Measurements from ENCODE around the gene GTF2F2. TPM values are rescaled to one million over a fixed set of nuclear protein-coding genes. Genes with fewer than 3 reads are reported as not detected.

GTF2F2 gene
- total RNA-seq, 1 donor from 2014 or later: 18.9 TPM

DNA sequence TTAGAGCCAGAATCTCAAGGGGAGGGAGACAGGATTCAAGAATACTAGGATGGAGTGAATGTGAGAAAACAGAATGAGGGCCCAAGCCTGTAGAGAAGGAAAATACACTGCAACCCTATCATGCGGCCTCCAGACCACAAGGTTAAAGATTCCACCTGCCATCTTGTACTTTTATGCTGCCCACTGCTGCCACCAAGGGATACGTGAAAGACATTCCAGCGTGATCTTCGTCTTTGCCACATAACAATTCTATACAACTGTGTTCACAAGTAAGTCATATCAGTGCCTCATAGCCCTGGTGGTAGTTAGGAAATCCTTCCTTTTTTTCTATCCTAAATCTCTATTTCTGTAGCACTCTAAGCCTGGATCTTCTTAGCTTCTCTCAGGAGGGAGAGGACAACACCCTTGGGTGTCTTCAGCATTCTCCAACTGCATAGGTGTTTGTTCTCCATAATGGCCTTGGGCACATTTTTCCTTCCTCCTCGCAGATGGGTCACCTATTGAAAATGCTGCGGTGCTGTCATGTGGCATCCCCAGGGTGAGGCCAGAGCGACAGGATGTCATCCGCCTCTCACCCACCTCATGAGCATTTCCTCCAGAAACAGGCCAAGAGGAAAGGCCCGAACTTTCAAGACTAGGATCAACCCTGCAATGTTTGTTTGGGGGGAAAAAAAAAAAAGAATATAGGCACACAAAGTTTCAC lies 207.1 kb downstream of the GTF2F2 start:
- Histone ChIP-seq H3K4me1 (peaks cover 35% of the 10 kb centered on the region), H3K9me3 (no peaks in the 10 kb centered on the region), H3K27ac (peak overlapping the region; percentile 63), H3K4me3 (no peak overlapping the region), H3K36me3 (no peaks in the 10 kb centered on the region), H3K27me3 (no peaks in the 10 kb centered on the region)
- intact Hi-C loops (cut with DNase I): no loop called here
- TF ChIP-seq, protein P1, sequence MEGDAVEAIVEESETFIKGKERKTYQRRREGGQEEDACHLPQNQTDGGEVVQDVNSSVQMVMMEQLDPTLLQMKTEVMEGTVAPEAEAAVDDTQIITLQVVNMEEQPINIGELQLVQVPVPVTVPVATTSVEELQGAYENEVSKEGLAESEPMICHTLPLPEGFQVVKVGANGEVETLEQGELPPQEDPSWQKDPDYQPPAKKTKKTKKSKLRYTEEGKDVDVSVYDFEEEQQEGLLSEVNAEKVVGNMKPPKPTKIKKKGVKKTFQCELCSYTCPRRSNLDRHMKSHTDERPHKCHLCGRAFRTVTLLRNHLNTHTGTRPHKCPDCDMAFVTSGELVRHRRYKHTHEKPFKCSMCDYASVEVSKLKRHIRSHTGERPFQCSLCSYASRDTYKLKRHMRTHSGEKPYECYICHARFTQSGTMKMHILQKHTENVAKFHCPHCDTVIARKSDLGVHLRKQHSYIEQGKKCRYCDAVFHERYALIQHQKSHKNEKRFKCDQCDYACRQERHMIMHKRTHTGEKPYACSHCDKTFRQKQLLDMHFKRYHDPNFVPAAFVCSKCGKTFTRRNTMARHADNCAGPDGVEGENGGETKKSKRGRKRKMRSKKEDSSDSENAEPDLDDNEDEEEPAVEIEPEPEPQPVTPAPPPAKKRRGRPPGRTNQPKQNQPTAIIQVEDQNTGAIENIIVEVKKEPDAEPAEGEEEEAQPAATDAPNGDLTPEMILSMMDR (IDR thresholded peaks at IDR 0.05): no peak
- TF ChIP-seq POLR2A (IDR thresholded peaks at IDR 0.05) (no peak), POLR2AphosphoS5 (IDR thresholded peaks at IDR 0.05; ENCODE audit: insufficient read depth in 1 of 2, low read depth in 1 of 2) (no peak)
- no peak for DNase-seq (ENCODE audit: extremely low spot score in 2 of 2)

DNA sequence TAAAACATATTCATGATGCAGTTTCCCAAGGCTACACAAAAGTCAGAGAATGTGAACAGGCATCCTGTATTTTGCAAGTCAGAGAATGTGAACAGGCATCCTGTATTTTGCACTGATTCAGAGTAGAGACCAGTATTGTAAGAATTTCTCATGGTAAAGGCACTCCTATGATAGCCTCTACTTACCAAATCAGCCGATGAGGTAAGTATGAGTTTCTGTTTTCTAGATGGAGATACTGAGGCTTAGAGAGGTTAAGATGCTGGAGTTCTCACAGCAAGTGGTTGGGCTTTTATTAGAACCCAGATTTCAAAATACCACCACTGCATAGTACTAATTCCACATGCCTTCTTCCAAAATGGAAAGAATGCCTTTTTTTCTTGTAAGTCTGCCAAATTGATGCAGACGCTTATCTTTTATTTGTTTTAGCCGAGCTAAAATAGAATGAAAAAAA lies 208.4 kb downstream of the GTF2F2 start:
- H3K36me3 ChIP-seq: no peaks in the 10 kb centered on the region
- intact Hi-C loops (cut with DNase I): no loop called here
- no peak for DNase-seq (ENCODE audit: extremely low spot score in 2 of 2)
- TF ChIP-seq, protein P1 (IDR thresholded peaks at IDR 0.05): no peak
- no peak for TF ChIP-seq POLR2AphosphoS5 (IDR thresholded peaks at IDR 0.05; ENCODE audit: insufficient read depth in 1 of 2, low read depth in 1 of 2)
- no peak for TF ChIP-seq POLR2A (IDR thresholded peaks at IDR 0.05)
- H3K4me1 ChIP-seq: peaks cover 48% of the 10 kb centered on the region
- no peaks in the 10 kb centered on the region for H3K27me3 ChIP-seq
- H3K4me3 ChIP-seq: no peak overlapping the region
- no peaks in the 10 kb centered on the region for H3K9me3 ChIP-seq
- no peak overlapping the region for H3K27ac ChIP-seq

DNA sequence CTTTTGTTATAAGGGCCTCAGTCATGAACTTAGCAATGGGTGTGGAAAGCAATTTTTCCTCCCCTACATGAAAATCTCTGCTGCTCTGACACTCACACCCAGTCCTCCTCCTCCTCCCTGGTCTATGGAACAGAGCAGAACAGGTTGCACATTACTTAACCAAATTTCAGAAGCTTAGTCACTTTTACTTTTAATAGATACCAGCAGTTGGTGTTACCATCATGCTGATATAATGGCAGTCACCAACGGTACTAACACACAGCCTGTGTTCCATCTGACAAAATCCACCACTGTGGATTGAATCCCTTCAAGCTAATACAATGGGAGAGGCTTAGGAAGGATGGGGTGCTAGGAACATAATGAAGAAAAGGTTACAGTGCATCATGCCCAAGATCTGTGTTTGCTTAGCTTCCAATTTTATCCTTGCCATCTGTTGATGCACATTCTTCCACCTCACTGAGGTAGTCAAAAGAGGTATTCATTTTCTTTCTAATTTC lies 210.9 kb downstream of the GTF2F2 start:
- peaks cover 62% of the 10 kb centered on the region for H3K4me1 ChIP-seq
- DNase-seq (ENCODE audit: extremely low spot score in 2 of 2): no peak
- TF ChIP-seq, protein P1 (IDR thresholded peaks at IDR 0.05): no peak
- TF ChIP-seq POLR2A (IDR thresholded peaks at IDR 0.05) (no peak), POLR2AphosphoS5 (IDR thresholded peaks at IDR 0.05; ENCODE audit: insufficient read depth in 1 of 2, low read depth in 1 of 2) (no peak)
- H3K4me3 ChIP-seq: no peak overlapping the region
- no peak overlapping the region for H3K27ac ChIP-seq
- H3K36me3 ChIP-seq: peaks cover 0 to 14% of the 10 kb centered on the region in 2 donors
- no peaks in the 10 kb centered on the region for H3K9me3 ChIP-seq
- H3K27me3 ChIP-seq: no peaks in the 10 kb centered on the region
- intact Hi-C loops (cut with DNase I): no loop called here

DNA sequence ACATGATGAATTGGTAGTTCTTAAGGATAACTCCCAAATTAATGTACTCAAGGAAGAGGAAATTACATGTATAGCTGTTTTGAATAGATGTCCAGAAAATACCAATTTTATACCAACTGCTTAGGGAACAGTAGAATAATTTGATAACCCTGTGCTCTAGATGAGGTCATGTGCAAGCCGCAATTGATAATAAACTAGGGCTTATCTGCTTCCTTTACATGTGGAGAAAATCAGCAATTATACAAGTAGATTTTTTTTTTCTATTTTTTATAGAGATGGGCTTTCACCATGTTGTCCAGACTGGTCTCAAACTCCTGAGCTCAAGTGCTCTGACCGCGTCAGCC lies 211.4 kb downstream of the GTF2F2 start:
- peaks cover 0 to 19% of the 10 kb centered on the region in 2 donors for H3K36me3 ChIP-seq
- H3K4me1 ChIP-seq: peaks cover 65% of the 10 kb centered on the region
- H3K4me3 ChIP-seq: no peak overlapping the region
- intact Hi-C loops (cut with DNase I): no loop called here
- no peak for DNase-seq (ENCODE audit: extremely low spot score in 2 of 2)
- TF ChIP-seq POLR2AphosphoS5 (IDR thresholded peaks at IDR 0.05; ENCODE audit: insufficient read depth in 1 of 2, low read depth in 1 of 2) (no peak), POLR2A (IDR thresholded peaks at IDR 0.05) (no peak)
- TF ChIP-seq, protein P1 (IDR thresholded peaks at IDR 0.05): no peak
- no peak overlapping the region for H3K27ac ChIP-seq
- H3K9me3 ChIP-seq: no peaks in the 10 kb centered on the region
- H3K27me3 ChIP-seq: no peaks in the 10 kb centered on the region
